ENCODE data around the gene BRD7. TPM values are rescaled to one million over a fixed set of nuclear protein-coding genes. Genes with fewer than 3 reads are reported as not detected.
"Not testable (repeated sequence)": the region's sequence is repeated elsewhere in the genome, so short reads cannot be mapped to it uniquely, and the experiment has no call there.

BRD7 gene
- total RNA-seq, 2 experiments from 2014 or later, result 87.9 to 103 TPM

GRCh38 chr16:50345210-50345609 lies 23.6 kb downstream of the BRD7 start:
- DNase-seq; H3K9me3 Mint-ChIP-seq; H3K27ac Mint-ChIP-seq; H3K4me3 Mint-ChIP-seq; H3K27me3 Mint-ChIP-seq; POLR2A ChIA-PET; intact Hi-C loops (cut with micrococcal nuclease): not testable (repeated sequence)
- Mint-ChIP-seq H3K36me3 (peaks cover 69% of the 10 kb centered on the region), H3K4me1 (ENCODE audit: low read depth) (peaks cover 12% of the 10 kb centered on the region)
- CTCF ChIA-PET, result interaction anchor here (0.7 to 1.6 kb wide), 2 partner anchors 9 to 18 kb away, joined by 3 to 6 read pairs; no protein-coding TSS in a partner anchor

- POLR2A ChIA-PET, result interaction anchor here (1.0 kb wide), 1 partner anchor 11 kb away, joined by 3 read pairs; no protein-coding TSS in a partner anchor
- intact Hi-C loops (cut with micrococcal nuclease); H3K9me3 Mint-ChIP-seq: not testable (repeated sequence)
Measured at GRCh38 chr16:50343566-50343965, 25.2 kb downstream of the BRD7 start.

GRCh38 chr16:50340578-50340977 lies 28.2 kb downstream of the BRD7 start:
- ChIA-PET POLR2A (no interaction called here), CTCF (interaction anchor here (0.6 to 6.3 kb wide), 4 partner anchors 12 to 186 kb away, joined by 3 to 93 read pairs (median 16); no protein-coding TSS in a partner anchor)
- DNase-seq, result no peak
- Mint-ChIP-seq H3K9me3 (no peaks in the 10 kb centered on the region), H3K4me3 (no peak overlapping the region), H3K4me1 (ENCODE audit: low read depth) (peaks cover 39% of the 10 kb centered on the region), H3K27me3 (no peaks in the 10 kb centered on the region), H3K36me3 (peaks cover 38% of the 10 kb centered on the region), H3K27ac (no peak overlapping the region)
- intact Hi-C loops (cut with micrococcal nuclease), result no loop called here

More at GRCh38 chr16:50343566-50343965, 25.2 kb downstream of the BRD7 start:
- Mint-ChIP-seq H3K36me3 (peaks cover 53% of the 10 kb centered on the region), H3K4me1 (ENCODE audit: low read depth) (peaks cover 23% of the 10 kb centered on the region)
- DNase-seq, H3K4me3 Mint-ChIP-seq, H3K27ac Mint-ChIP-seq, H3K27me3 Mint-ChIP-seq: not testable (repeated sequence)
- CTCF ChIA-PET, result interaction anchor here (1.6 kb wide), 2 partner anchors 11 to 16 kb away, joined by 6 to 9 read pairs; no protein-coding TSS in a partner anchor

- intact Hi-C loops (cut with micrococcal nuclease), result loop anchor here (1.0 to 10.0 kb wide), 11 partner anchors 11 to 1726 kb away; partner anchors contain the start of genes CNEP1R1, HEATR3, N4BP1 and SNX20
- H3K36me3 Mint-ChIP-seq, result peaks cover 30% of the 10 kb centered on the region
- POLR2A ChIA-PET, result interaction anchor here (0.6 to 2.1 kb wide), 14 partner anchors 9 to 418 kb away, joined by 3 to 20 read pairs (median 4); partner anchors contain the start of genes ADCY7 and NKD1
- DNase-seq, result peak; percentile 57
- H3K9me3 Mint-ChIP-seq, result no peaks in the 10 kb centered on the region
- H3K27ac Mint-ChIP-seq, result peak overlapping the region; percentile 88
- CTCF ChIA-PET, result interaction anchor here (0.6 to 6.3 kb wide), 10 partner anchors 10 to 468 kb away, joined by 3 to 93 read pairs (median 4); partner anchors contain the start of gene CNEP1R1
- peaks cover 56% of the 10 kb centered on the region for H3K4me1 Mint-ChIP-seq (ENCODE audit: low read depth)
- H3K4me3 Mint-ChIP-seq, result peak overlapping the region; percentile 45
- no peaks in the 10 kb centered on the region for H3K27me3 Mint-ChIP-seq
Measured at GRCh38 chr16:50338371-50339231, 30.2 kb downstream of the BRD7 start.

GRCh38 chr16:50336884-50337283 lies 31.9 kb downstream of the BRD7 start:
- POLR2A ChIA-PET, result interaction anchor here (1.0 to 1.4 kb wide), 3 partner anchors 9 to 73 kb away, joined by 3 to 5 read pairs (median 3); no protein-coding TSS in a partner anchor
- intact Hi-C loops (cut with micrococcal nuclease), result loop anchor here (5.0 to 10.0 kb wide), 4 partner anchors 312 to 1725 kb away; partner anchors contain the start of genes CNEP1R1, N4BP1 and SNX20
- no peak for DNase-seq
- H3K27me3 Mint-ChIP-seq, result no peaks in the 10 kb centered on the region
- H3K36me3 Mint-ChIP-seq, result peaks cover 35% of the 10 kb centered on the region
- H3K27ac Mint-ChIP-seq, result peak overlapping the region; percentile 28
- H3K4me1 Mint-ChIP-seq (ENCODE audit: low read depth), result peaks cover 66% of the 10 kb centered on the region
- H3K4me3 Mint-ChIP-seq, result no peak overlapping the region
- CTCF ChIA-PET, result interaction anchor here (0.7 to 6.3 kb wide), 3 partner anchors 9 to 25 kb away, joined by 3 to 93 read pairs (median 4); no protein-coding TSS in a partner anchor
- H3K9me3 Mint-ChIP-seq, result no peaks in the 10 kb centered on the region

- H3K4me1 Mint-ChIP-seq (ENCODE audit: low read depth), result peaks cover 68% of the 10 kb centered on the region
- no peaks in the 10 kb centered on the region for H3K27me3 Mint-ChIP-seq
- peak; percentile 70 for DNase-seq
- POLR2A ChIA-PET, result no interaction called here
- no peaks in the 10 kb centered on the region for H3K9me3 Mint-ChIP-seq
- CTCF ChIA-PET, result interaction anchor here (1.1 to 1.4 kb wide), 2 partner anchors 9 to 34 kb away, joined by 3 to 6 read pairs; no protein-coding TSS in a partner anchor
- H3K36me3 Mint-ChIP-seq, result peaks cover 42% of the 10 kb centered on the region
- H3K27ac Mint-ChIP-seq, result peak overlapping the region; percentile 90
- peak overlapping the region; percentile 32 for H3K4me3 Mint-ChIP-seq
- intact Hi-C loops (cut with micrococcal nuclease), result loop anchor here (1.0 to 10.0 kb wide), 7 partner anchors 8 to 1723 kb away; partner anchors contain the start of genes ADCY7, CNEP1R1, N4BP1 and SNX20
Measured at GRCh38 chr16:50335196-50335958, 33.4 kb downstream of the BRD7 start.

GRCh38 chr16:50334106-50334975 lies 34.4 kb downstream of the BRD7 start:
- peaks cover 73% of the 10 kb centered on the region for H3K4me1 Mint-ChIP-seq (ENCODE audit: low read depth)
- no peak for DNase-seq
- H3K36me3 Mint-ChIP-seq, result peaks cover 48% of the 10 kb centered on the region
- H3K4me3 Mint-ChIP-seq, result no peak overlapping the region
- H3K9me3 Mint-ChIP-seq, result no peaks in the 10 kb centered on the region
- ChIA-PET POLR2A (no interaction called here), CTCF (interaction anchor here (1.1 to 1.4 kb wide), 2 partner anchors 8 to 35 kb away, joined by 3 to 6 read pairs; no protein-coding TSS in a partner anchor)
- H3K27me3 Mint-ChIP-seq, result no peaks in the 10 kb centered on the region
- peak overlapping the region; percentile 90 for H3K27ac Mint-ChIP-seq
- intact Hi-C loops (cut with micrococcal nuclease), result loop anchor here (10.0 kb wide), 1 partner anchor 310 kb away; the partner anchor contains the start of gene CNEP1R1

- ChIA-PET POLR2A (interaction anchor here (0.8 kb wide), 1 partner anchor 12 kb away, joined by 3 read pairs; no protein-coding TSS in a partner anchor), CTCF (interaction anchor here (0.6 to 0.8 kb wide), 2 partner anchors 17 to 474 kb away, joined by 3 read pairs; no protein-coding TSS in a partner anchor)
- Mint-ChIP-seq H3K36me3 (peaks cover 48% of the 10 kb centered on the region), H3K9me3 (no peaks in the 10 kb centered on the region), H3K4me1 (ENCODE audit: low read depth) (peaks cover 69% of the 10 kb centered on the region), H3K27me3 (no peaks in the 10 kb centered on the region), H3K27ac (no peak overlapping the region), H3K4me3 (no peak overlapping the region)
- intact Hi-C loops (cut with micrococcal nuclease), result loop anchor here (10.0 kb wide), 1 partner anchor 308 kb away; the partner anchor contains the start of gene CNEP1R1
- no peak for DNase-seq
Measured at GRCh38 chr16:50332599-50332998, 36.2 kb downstream of the BRD7 start.

GRCh38 chr16:50331570-50331969 lies 37.2 kb downstream of the BRD7 start:
- Mint-ChIP-seq H3K27me3 (no peaks in the 10 kb centered on the region), H3K4me3 (no peak overlapping the region), H3K36me3 (peaks cover 46% of the 10 kb centered on the region), H3K4me1 (ENCODE audit: low read depth) (peaks cover 70% of the 10 kb centered on the region), H3K27ac (no peak overlapping the region), H3K9me3 (no peaks in the 10 kb centered on the region)
- ChIA-PET CTCF (interaction anchor here (1.1 kb wide), 1 partner anchor 334 kb away, joined by 3 read pairs; no protein-coding TSS in a partner anchor), POLR2A (no interaction called here)
- DNase-seq, result no peak
- intact Hi-C loops (cut with micrococcal nuclease), result loop anchor here (10.0 kb wide), 1 partner anchor 307 kb away; the partner anchor contains the start of gene CNEP1R1

GRCh38 chr16:50329446-50330189 lies 39.2 kb downstream of the BRD7 start:
- no peak for DNase-seq
- H3K4me1 Mint-ChIP-seq (ENCODE audit: low read depth), result peaks cover 58% of the 10 kb centered on the region
- no peak overlapping the region for H3K4me3 Mint-ChIP-seq
- ChIA-PET CTCF (interaction anchor here (0.6 to 10.9 kb wide), 9 partner anchors 10 to 477 kb away, joined by 3 to 302 read pairs (median 4); no protein-coding TSS in a partner anchor), POLR2A (interaction anchor here (1.5 to 2.5 kb wide), 2 partner anchors 9 to 436 kb away, joined by 3 to 14 read pairs; no protein-coding TSS in a partner anchor)
- H3K27me3 Mint-ChIP-seq, result no peaks in the 10 kb centered on the region
- intact Hi-C loops (cut with micrococcal nuclease), result loop anchor here (10.0 kb wide), 2 partner anchors 305 to 1965 kb away; partner anchors contain the start of gene CNEP1R1
- H3K9me3 Mint-ChIP-seq, result no peaks in the 10 kb centered on the region
- peaks cover 51% of the 10 kb centered on the region for H3K36me3 Mint-ChIP-seq
- H3K27ac Mint-ChIP-seq, result peak overlapping the region; percentile 42
